Raji (cell line): ENCODE measurements around the gene KDM8.

Experiments
- POLR2A ChIP-seq: IDR thresholded peaks from 2 replicates; pipeline ENCODE4 v1.6.1; 2011; ENCODE audit warnings: low read depth, low read length, control low read depth; ENCODE audit not compliant: insufficient read depth

KDM8 gene

GRCh38 chr16:27181019-27181790 is 22.1 kb upstream of the KDM8 start:
- no peak for TF ChIP-seq POLR2A

GRCh38 chr16:27182906-27183405 is 20.4 kb upstream of the KDM8 start:
- no peak for TF ChIP-seq POLR2A

GRCh38 chr16:27185776-27186130 is 17.6 kb upstream of the KDM8 start:
- no peak for TF ChIP-seq POLR2A

DNA sequence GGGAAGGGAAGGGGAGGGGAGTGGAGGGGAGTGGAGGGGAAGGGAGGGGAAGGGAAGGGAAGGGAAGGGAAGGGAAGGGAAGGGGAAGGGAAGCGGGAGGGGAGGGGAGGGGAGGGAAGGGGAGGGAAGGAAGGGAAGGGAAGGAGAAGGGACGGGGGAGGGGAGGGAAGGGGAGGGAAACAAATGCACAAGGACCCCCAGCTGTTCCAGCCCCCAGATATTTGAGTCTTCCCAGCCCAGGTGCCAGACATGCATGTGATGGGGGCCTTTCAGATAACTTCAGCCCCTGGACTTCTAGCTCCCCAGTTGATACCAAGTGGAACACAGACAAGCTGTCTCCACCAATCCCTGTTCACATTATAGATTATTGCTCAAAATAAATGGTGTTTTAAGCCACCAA is 14.7 kb upstream of the KDM8 start:
- TF ChIP-seq POLR2A = no peak

GRCh38 chr16:27189335-27189972 is 13.9 kb upstream of the KDM8 start:
- no peak for TF ChIP-seq POLR2A

DNA sequence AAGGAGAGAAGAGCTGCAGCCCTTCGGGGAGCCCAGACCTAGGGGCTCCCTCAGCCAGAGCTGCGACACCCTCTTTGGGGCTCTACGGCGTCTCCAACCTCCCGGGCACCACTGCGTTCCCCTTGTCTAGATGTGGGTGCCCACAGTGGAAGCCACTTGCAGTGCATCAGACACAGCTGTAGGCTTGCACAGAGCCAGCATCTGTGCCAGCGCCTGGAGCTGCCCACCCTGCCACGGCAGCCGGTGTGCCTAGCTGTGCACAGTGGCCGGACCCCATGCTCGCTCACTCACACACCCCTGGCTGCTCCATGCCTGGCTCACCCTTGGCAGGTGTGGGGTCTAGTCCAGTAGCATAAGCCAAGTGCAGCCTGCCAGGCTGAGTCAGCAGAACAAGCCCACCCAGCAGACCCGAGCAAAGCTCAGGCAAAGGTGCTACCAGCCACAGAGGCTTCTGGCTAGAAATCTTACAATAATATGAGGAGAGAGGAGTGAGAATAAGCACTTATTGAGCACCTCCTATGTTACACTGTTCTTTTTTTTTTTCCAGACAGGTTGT is 12.9 kb upstream of the KDM8 start:
- TF ChIP-seq POLR2A = no peak

GRCh38 chr16:27191352-27191924 is 11.9 kb upstream of the KDM8 start:
- TF ChIP-seq POLR2A = no peak

- no peak for TF ChIP-seq POLR2A
Observed at GRCh38 chr16:27193300-27193990, 9.9 kb upstream of the KDM8 start.

GRCh38 chr16:27195076-27195741 is 8.1 kb upstream of the KDM8 start:
- no peak for TF ChIP-seq POLR2A

- TF ChIP-seq POLR2A = no peak
Observed at GRCh38 chr16:27195941-27196595, 7.3 kb upstream of the KDM8 start.

- TF ChIP-seq POLR2A = no peak
Observed at GRCh38 chr16:27197004-27197403, 6.3 kb upstream of the KDM8 start.

DNA sequence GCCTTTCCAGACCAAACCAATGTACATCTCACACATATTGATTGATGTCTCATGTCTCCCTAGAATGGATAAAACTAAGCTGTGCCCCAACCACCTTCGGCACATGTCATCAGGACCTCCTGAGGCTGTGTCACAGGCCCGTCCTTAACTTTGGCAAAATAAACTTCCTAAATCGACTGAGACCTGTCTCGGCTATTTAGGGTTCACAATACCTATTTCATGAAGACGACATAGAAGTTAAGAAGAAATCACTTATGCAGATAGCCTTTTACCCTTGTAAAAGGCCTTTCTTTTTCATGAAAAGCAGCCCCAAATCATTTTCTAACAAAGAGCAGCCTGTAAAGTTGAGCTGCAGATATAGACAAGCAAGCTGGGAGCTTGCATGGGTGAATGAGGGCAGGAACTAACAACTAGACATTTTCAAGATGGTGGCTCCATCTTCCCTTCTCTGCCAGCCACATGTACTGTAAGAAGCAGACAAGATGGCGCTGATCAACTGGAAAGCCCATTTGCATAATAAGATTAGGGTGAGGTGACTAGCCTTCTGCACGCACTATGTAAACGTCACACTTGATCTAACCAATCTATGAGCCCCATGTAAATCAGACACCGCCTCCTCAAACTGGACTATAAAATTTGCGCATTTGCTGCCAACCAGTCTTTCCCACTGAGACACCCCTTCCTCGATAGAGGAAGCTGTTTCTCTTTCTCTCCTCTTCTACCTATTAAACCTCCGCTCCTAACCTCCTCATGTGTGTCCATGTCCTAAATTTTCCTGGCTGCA is 4.7 kb upstream of the KDM8 start:
- no peak for TF ChIP-seq POLR2A

DNA sequence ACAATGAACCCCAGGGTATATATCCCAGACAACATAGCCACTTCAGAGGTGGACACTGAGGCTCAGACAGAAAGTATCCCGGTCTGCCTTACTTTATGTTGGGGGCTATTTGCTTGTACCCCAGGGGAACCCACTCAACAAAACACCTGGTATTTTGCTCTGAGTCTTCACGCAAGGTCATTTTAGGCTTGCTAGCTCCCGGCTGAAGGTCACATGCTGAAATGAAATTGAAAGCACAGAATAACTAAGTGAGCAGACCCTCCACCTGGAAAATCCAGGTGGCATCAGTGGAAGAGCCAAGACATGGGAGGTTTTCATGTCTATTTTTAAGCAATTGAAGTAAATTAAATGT is 4.1 kb upstream of the KDM8 start:
- TF ChIP-seq POLR2A = no peak

GRCh38 chr16:27199736-27200135 is 3.6 kb upstream of the KDM8 start:
- TF ChIP-seq POLR2A = 0 out of 2 replicates have a peak, but pooled peaks have one; percentile 21

DNA sequence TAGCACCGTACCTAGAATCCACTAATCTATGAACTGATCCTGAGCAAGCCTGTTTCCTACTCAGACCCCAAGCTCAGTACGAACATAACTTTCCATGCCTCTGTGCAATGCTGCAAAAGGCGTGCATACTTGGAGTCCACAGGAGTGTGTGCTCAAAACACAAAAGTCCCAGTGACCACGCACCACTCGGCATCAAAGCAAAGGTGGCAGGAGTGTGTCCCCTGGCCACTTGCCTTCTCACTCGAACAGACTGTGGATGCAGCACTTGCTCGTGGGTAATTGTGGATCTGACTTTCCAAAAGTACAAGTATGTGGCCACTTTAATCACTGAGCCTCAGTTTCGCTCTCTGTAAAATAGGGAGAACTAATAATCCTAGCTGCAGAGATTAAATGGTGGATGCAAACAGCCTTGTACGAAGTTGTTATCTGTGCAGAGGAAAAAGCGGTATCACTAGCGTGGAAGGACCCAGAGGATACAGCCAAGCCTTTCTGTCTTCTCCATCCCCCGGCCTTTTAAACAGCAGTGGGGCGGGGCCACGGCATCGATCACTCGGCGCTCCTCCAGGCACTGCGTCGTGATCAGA is 311 bp upstream of the KDM8 start:
- TF ChIP-seq POLR2A = no peak
